Thyroid gland (tissue), 4 donors: ENCODE measurements around the gene ZFC3H1. TPM values are rescaled to one million over a fixed set of nuclear protein-coding genes. Genes with fewer than 3 reads are reported as not detected.

Experiments used
- DNase-seq, 2 donors: peaks; one replicate each; pipeline ENCODE4 v3.0.0-alpha.2; 2019
- H3K27ac ChIP-seq, 3 donors: fragments of 200-600 bp; sonication (generic); 1 replicate in 2 of 3; 2 replicates in 1 of 3; pipeline ENCODE4 v1.5.1; 2016 to 2019; ENCODE audit warnings: mild to moderate bottlenecking in 1 of 3, moderate library complexity in 1 of 3
- H3K27me3 ChIP-seq: fragments of 200-600 bp; sonication (generic); one replicate; pipeline ENCODE4 v1.5.1; 2019
- H3K36me3 ChIP-seq, 2 donors: fragments of 200-600 bp; sonication (generic); one replicate each; pipeline ENCODE4 v1.5.1; 2016 to 2019
- H3K4me1 ChIP-seq, 2 donors: fragments of 200-600 bp; sonication (generic); one replicate each; pipeline ENCODE4 v1.5.1; 2017 to 2019
- H3K4me3 ChIP-seq, 3 donors: fragments of 200-600 bp; sonication (generic); replicated peaks in 1 of 3; 1 replicate in 2 of 3; 2 replicates in 1 of 3; pipeline ENCODE4 v1.5.1; 2016; ENCODE audit warnings: mild to moderate bottlenecking in 1 of 3
- H3K9me3 ChIP-seq: fragments of 200-600 bp; sonication (generic); one replicate; pipeline ENCODE4 v1.5.1; 2017
- CTCF ChIP-seq, 6 experiments: fragments of 200-600 bp in 3 of 6; fragments of 450-650 bp in 3 of 6; sonication (generic) in 3 of 6; IDR thresholded peaks; one replicate each; pipeline ENCODE4 v1.5.1; 2016 to 2019; ENCODE audit warnings: antibody characterized with exemption in 6 of 6, mild to moderate bottlenecking in 2 of 6, inconsistent platforms in 1 of 6, moderate library complexity in 1 of 6
- POLR2A ChIP-seq, 2 donors: fragments of 450-650 bp; IDR thresholded peaks; one replicate each; pipeline ENCODE4 v1.6.1; 2017; ENCODE audit warnings: antibody characterized with exemption in 2 of 2, mild to moderate bottlenecking in 2 of 2, moderate library complexity in 1 of 2
- WGBS, 2 donors: methylation state at CpG; one replicate each; pipeline ENCODE4 v1.1.5; 2017; 5-methylcytosine and 5-hydroxymethylcytosine counted together
- intact Hi-C: fragments of 100-400 bp; cut with DNase I; formaldehyde crosslinking; loops from one replicate; pipeline ENCODE4 v1.15.1; 2023
- total RNA-seq, 4 donors: library from RNA; depleted of rRNA; stranded (reverse); fragments of >200 nt; gene quantifications; one replicate each; pipeline ENCODE4 v1.2.3, GENCODE V29; 2016

Gene ZFC3H1
- total RNA-seq, 4 donors from 2014 or later, result 45.2 to 62.4 (median 50.0) TPM

- Histone ChIP-seq H3K36me3 (no peaks in the 10 kb centered on the region), H3K27ac (no peak overlapping the region), H3K4me1 (no peaks in the 10 kb centered on the region), H3K27me3 (no peaks in the 10 kb centered on the region), H3K4me3 (no peak overlapping the region), H3K9me3 (no peaks in the 10 kb centered on the region)
- DNase-seq, result no peak
- 65 to 87% methylated on average over 1 of the region's 1 CpG for WGBS, 2 donors
- intact Hi-C loops, result no loop called here
- no peak for TF ChIP-seq POLR2A (IDR thresholded peaks at IDR 0.05)
- TF ChIP-seq CTCF (IDR thresholded peaks at IDR 0.05), result no peak
These were observed 8.2 kb upstream of the ZFC3H1 start for GRCh38 chr12:71671816-71672215.

DNA sequence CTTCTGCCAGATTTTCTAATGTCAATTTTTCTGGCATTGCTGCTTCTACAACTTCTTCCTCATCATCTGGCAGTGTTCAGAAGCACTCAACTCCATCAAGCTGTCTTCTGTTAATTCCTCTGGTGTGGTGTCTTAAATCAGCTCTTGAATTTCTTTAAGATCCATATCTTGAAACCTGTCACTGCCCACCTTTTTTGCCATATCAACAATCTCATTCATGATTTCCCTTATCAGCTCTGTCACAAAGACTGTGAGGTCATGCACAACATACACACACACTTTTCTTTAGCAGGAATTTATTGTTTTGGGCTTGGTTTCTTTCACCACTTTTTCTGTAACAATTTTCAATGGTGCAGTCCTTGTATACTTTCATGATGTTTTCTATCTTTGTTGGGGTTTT lies 7.7 kb upstream of the ZFC3H1 start:
- Histone ChIP-seq H3K27ac (no peak overlapping the region), H3K36me3 (no peaks in the 10 kb centered on the region), H3K4me3 (no peak overlapping the region), H3K4me1 (no peaks in the 10 kb centered on the region), H3K9me3 (no peaks in the 10 kb centered on the region), H3K27me3 (no peaks in the 10 kb centered on the region)
- DNase-seq, result no peak
- intact Hi-C loops, result no loop called here
- TF ChIP-seq CTCF (IDR thresholded peaks at IDR 0.05) (no peak), POLR2A (IDR thresholded peaks at IDR 0.05) (no peak)

- Histone ChIP-seq H3K9me3 (no peaks in the 10 kb centered on the region), H3K4me3 (no peak overlapping the region), H3K27ac (no peak overlapping the region), H3K36me3 (no peaks in the 10 kb centered on the region), H3K4me1 (peaks cover 7 to 17% of the 10 kb centered on the region in 2 donors), H3K27me3 (no peaks in the 10 kb centered on the region)
- DNase-seq, result no peak
- WGBS, 2 donors, result 97% methylated on average over 5 of the region's 5 CpGs
- intact Hi-C loops, result loop anchor here (10.0 kb wide), 1 partner anchor 89 kb away; the partner anchor contains the start of gene RAB21
- TF ChIP-seq POLR2A (IDR thresholded peaks at IDR 0.05) (no peak), CTCF (IDR thresholded peaks at IDR 0.05) (no peak)
These were observed 2.6 kb upstream of the ZFC3H1 start for GRCh38 chr12:71666259-71666658.

GRCh38 chr12:71665090-71665463 lies 1.4 kb upstream of the ZFC3H1 start:
- no peak for DNase-seq

More at GRCh38 chr12:71665090-71665463, 1.4 kb upstream of the ZFC3H1 start:
- Histone ChIP-seq H3K36me3 (no peaks in the 10 kb centered on the region), H3K4me3 (peak overlapping the region in 1 of 3 donors; percentile 79), H3K9me3 (no peaks in the 10 kb centered on the region), H3K27me3 (no peaks in the 10 kb centered on the region), H3K27ac (peak overlapping the region; percentile 85 to 96 (median 94)), H3K4me1 (peaks cover 16 to 24% of the 10 kb centered on the region in 2 donors)
- TF ChIP-seq CTCF (IDR thresholded peaks at IDR 0.05) (no peak), POLR2A (IDR thresholded peaks at IDR 0.05) (no peak)
- 9 to 10% methylated on average over 4 of the region's 4 CpGs for WGBS, 2 donors
- intact Hi-C loops, result loop anchor here (10.0 kb wide), 1 partner anchor 90 kb away; the partner anchor contains the start of gene RAB21
